HepG2 (cell line): ENCODE measurements around the gene CEACAM18. TPM values are rescaled to one million over a fixed set of nuclear protein-coding genes. Genes with fewer than 3 reads are reported as not detected.

ENCODE experiments used
- DZIP1 ChIP-seq: sonication (generic); formaldehyde crosslinking; IDR thresholded peaks from 2 replicates; pipeline ENCODE4 v1.5.0; 2020; ENCODE audit warnings: mild to moderate bottlenecking, missing genetic modification reagents
- HINFP ChIP-seq: sonication (generic); formaldehyde crosslinking; IDR thresholded peaks from 2 replicates; pipeline ENCODE4 v1.4.0; 2020; ENCODE audit warnings: low read depth, mild to moderate bottlenecking, missing genetic modification reagents
- HOXA7 ChIP-seq: sonication (generic); formaldehyde crosslinking; IDR thresholded peaks from 2 replicates; pipeline ENCODE4 v1.8.1; 2022; ENCODE audit warnings: mild to moderate bottlenecking, missing genetic modification reagents, moderate library complexity
- MEIS2 ChIP-seq: sonication (generic); formaldehyde crosslinking; IDR thresholded peaks from 2 replicates; pipeline ENCODE4 v1.9.0; 2021; ENCODE audit warnings: mild to moderate bottlenecking, missing genetic modification reagents
- RCOR2 ChIP-seq: IDR thresholded peaks from 2 replicates; pipeline ENCODE4 v1.6.1; 2016; ENCODE audit warnings: missing biosample characterization, missing genetic modification reagents
- SIN3A ChIP-seq: IDR thresholded peaks from 2 replicates; pipeline ENCODE4 v1.6.1; 2011; ENCODE audit warnings: low read depth, mild to moderate bottlenecking, control low read depth, low read length, borderline replicate concordance
- SNRNP70 ChIP-seq: fragments of 200-400 bp; formaldehyde crosslinking; IDR thresholded peaks from 2 replicates; pipeline ENCODE4 v1.6.1; 2017; ENCODE audit warnings: mild to moderate bottlenecking, low read depth, low read length, moderate library complexity
- SSRP1 ChIP-seq: IDR thresholded peaks from 2 replicates; pipeline ENCODE4 v1.6.1; 2016; ENCODE audit warnings: control low read depth
- TCF7 ChIP-seq: sonication (generic); IDR thresholded peaks from 2 replicates; pipeline ENCODE4 v1.6.1; 2016; ENCODE audit warnings: antibody characterized with exemption, low read depth
- ZBED4 ChIP-seq: sonication (generic); formaldehyde crosslinking; IDR thresholded peaks from 2 replicates; pipeline ENCODE4 v1.4.0; 2020; ENCODE audit warnings: missing genetic modification reagents, borderline replicate concordance
- ZNF550 ChIP-seq: sonication (generic); formaldehyde crosslinking; IDR thresholded peaks from 2 replicates; pipeline ENCODE4 v1.4.0; 2020; ENCODE audit warnings: mild to moderate bottlenecking, missing genetic modification reagents, borderline replicate concordance
- polyA plus RNA-seq, 8 experiments: library from polyadenylated mRNA; depleted of rRNA in 3 of 8; stranded (reverse) in 7 of 8; unstranded in 1 of 8; fragments of >200 nt; fragmentation: Illumina TruSeq in 4 of 8; extraction: Trizol in 4 of 8; gene quantifications; 2 replicates each; pipeline versions ENCODE4 v1.2.1 to v1.2.3, GENCODE V29; 2011 to 2016; ENCODE audit warnings: low read depth in 4 of 8, missing spikeins in 1 of 8, mixed read lengths in 1 of 8; ENCODE audit not compliant: insufficient read depth in 1 of 8
- total RNA-seq, 5 experiments: library from RNA; depleted of rRNA; stranded (reverse); fragments of >200 nt; fragmentation: Illumina TruSeq; extraction: Trizol; gene quantifications; 2 replicates each; pipeline ENCODE4 v1.2.3, GENCODE V29; 2016; ENCODE audit warnings: low read depth in 1 of 5

The CEACAM18 gene
- total and polyA plus RNA-seq, 2 of the 13 experiments (the other 11 are each of a cell fraction or from before 2014, with no cell fraction given) = not detected

- TF ChIP-seq MEIS2 = no peak
- TF ChIP-seq ZNF550 (CRISPR knock-in tag) = no peak
- no peak for TF ChIP-seq SSRP1
- TF ChIP-seq HOXA7 (CRISPR knock-in tag) = no peak
- no peak for TF ChIP-seq RCOR2 (CRISPR knock-in tag)
- TF ChIP-seq DZIP1 = no peak
- TF ChIP-seq SIN3A = no peak
- TF ChIP-seq ZBED4 (CRISPR knock-in tag) = no peak
- TF ChIP-seq SNRNP70 = no peak
- TF ChIP-seq TCF7 = no peak
- TF ChIP-seq HINFP (CRISPR knock-in tag) = no peak
- TF ChIP-seq, all 625 proteins: peak for 9
Observed at GRCh38 chr19:51431124-51431523, 47.2 kb upstream of the CEACAM18 start (continued).
